ENCODE data around the gene URB1.
"Not testable (repeated sequence)": the region's sequence is repeated elsewhere in the genome, so short reads cannot be mapped to it uniquely, and the experiment has no call there.

URB1 gene

GRCh38 chr21:32372755-32373154 lies 20.1 kb downstream of the URB1 start:
- peak overlapping the region; percentile 49 to 85 (median 67) for H3K27ac Mint-ChIP-seq
- H3K27me3 Mint-ChIP-seq (ENCODE audit: low read depth): no peaks in the 10 kb centered on the region
- H3K36me3 Mint-ChIP-seq (ENCODE audit: low read depth): peaks cover 53% of the 10 kb centered on the region
- no peak overlapping the region for H3K4me3 Mint-ChIP-seq
- TF ChIP-seq, protein P1, sequence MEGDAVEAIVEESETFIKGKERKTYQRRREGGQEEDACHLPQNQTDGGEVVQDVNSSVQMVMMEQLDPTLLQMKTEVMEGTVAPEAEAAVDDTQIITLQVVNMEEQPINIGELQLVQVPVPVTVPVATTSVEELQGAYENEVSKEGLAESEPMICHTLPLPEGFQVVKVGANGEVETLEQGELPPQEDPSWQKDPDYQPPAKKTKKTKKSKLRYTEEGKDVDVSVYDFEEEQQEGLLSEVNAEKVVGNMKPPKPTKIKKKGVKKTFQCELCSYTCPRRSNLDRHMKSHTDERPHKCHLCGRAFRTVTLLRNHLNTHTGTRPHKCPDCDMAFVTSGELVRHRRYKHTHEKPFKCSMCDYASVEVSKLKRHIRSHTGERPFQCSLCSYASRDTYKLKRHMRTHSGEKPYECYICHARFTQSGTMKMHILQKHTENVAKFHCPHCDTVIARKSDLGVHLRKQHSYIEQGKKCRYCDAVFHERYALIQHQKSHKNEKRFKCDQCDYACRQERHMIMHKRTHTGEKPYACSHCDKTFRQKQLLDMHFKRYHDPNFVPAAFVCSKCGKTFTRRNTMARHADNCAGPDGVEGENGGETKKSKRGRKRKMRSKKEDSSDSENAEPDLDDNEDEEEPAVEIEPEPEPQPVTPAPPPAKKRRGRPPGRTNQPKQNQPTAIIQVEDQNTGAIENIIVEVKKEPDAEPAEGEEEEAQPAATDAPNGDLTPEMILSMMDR (IDR thresholded peaks at IDR 0.05; ENCODE audit: unreplicated experiment in 3 of 3): no peak
- H3K4me1 Mint-ChIP-seq: peaks cover 34% of the 10 kb centered on the region
- H3K9me3 Mint-ChIP-seq: no peaks in the 10 kb centered on the region

DNA sequence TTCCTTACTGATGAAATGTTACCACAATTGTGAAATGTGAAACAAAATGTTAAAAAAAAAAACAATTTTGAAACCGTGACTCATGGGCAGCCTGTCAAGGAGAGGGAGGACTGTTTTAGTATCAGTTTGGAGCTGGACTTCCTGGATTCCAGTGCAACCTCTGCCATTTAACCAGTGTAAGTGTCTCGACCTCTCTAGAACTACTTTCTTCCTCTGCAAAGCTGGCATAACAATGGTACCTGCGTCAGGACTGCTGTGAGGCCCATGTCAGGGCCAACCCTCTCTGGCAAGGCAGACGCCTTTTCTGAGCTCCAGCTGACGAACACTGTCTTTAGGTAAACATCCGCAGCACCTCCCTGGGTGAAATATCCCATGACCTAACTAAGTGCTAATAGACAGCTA lies 20.9 kb downstream of the URB1 start:
- no peaks in the 10 kb centered on the region for H3K9me3 Mint-ChIP-seq
- H3K27ac Mint-ChIP-seq: peak overlapping the region; percentile 49 to 85 (median 67)
- TF ChIP-seq, protein P1 (IDR thresholded peaks at IDR 0.05; ENCODE audit: unreplicated experiment in 3 of 3): no peak
- H3K27me3 Mint-ChIP-seq (ENCODE audit: low read depth): no peaks in the 10 kb centered on the region
- H3K4me3 Mint-ChIP-seq: no peak overlapping the region
- peaks cover 57% of the 10 kb centered on the region for H3K36me3 Mint-ChIP-seq (ENCODE audit: low read depth)
- H3K4me1 Mint-ChIP-seq: peaks cover 34% of the 10 kb centered on the region

DNA sequence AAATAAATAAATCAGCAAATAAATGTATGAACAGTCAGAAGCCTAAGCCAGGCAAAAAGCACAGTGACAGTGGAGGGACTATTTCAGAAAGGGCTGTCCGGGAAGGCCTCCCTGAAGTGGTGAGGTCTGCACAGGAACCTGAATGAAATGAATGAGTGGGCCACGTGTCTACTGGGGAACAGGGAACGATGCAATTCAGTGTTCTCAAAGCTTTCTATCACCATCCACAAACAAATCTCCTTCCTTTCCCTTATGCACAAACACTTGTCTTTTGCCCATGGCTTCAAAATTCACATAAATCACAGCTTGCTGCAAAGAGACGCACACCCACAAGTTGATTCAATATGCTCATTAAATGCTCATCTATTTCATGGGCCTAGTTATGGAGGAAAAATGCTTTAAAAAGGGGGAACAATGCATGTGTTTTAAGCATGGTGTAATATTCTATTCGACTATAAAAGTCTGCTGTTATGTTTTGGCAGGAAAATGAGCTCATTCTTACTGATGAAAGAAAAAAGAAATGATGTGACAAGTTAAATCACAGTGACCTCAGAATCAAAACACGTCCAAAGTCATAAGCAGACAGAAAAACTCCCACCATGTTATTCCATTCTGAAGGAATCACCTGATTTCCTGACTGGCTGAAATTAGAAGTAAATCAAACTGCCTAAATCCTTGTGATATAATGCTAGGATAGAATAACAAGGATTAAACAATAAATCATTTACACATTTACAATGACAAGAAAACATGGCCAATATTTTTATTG lies 21.6 kb downstream of the URB1 start:
- peaks cover 34% of the 10 kb centered on the region for H3K4me1 Mint-ChIP-seq
- H3K27me3 Mint-ChIP-seq (ENCODE audit: low read depth): no peaks in the 10 kb centered on the region
- H3K4me3 Mint-ChIP-seq: peak overlapping the region in 1 of 3 experiments; percentile 4
- H3K36me3 Mint-ChIP-seq (ENCODE audit: low read depth): peaks cover 61% of the 10 kb centered on the region
- H3K27ac Mint-ChIP-seq: peak overlapping the region; percentile 49 to 85 (median 67)
- no peaks in the 10 kb centered on the region for H3K9me3 Mint-ChIP-seq
- TF ChIP-seq, protein P1 (IDR thresholded peaks at IDR 0.05; ENCODE audit: unreplicated experiment in 3 of 3): no peak

DNA sequence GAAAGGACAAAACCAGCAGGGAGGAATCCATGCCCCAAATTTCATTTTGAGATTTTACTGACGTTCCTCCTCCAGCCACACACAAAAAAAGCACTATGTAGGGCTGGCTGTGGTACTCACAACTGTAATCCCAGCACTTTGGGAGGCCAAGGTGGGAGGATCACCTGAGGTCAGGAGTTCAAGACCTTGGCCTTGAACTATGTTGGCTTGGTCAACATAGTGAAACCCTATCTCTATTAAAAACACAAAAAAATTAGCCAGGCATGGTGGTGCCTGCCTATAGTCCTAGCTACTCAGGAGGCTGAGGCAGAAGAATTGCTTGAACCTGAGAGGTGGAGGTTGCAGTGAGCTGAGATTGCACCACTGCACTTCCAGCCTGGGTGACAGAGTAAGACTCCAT lies 23.9 kb downstream of the URB1 start:
- H3K36me3 Mint-ChIP-seq (ENCODE audit: low read depth): peaks cover 64% of the 10 kb centered on the region
- not testable (repeated sequence) for H3K27ac Mint-ChIP-seq; H3K27me3 Mint-ChIP-seq (ENCODE audit: low read depth); H3K4me3 Mint-ChIP-seq; H3K9me3 Mint-ChIP-seq
- H3K4me1 Mint-ChIP-seq: peaks cover 43% of the 10 kb centered on the region

- TF ChIP-seq, protein P1 (IDR thresholded peaks at IDR 0.05; ENCODE audit: unreplicated experiment in 3 of 3): no peak
- Mint-ChIP-seq H3K4me3 (no peak overlapping the region), H3K27me3 (ENCODE audit: low read depth) (no peaks in the 10 kb centered on the region), H3K4me1 (peaks cover 43% of the 10 kb centered on the region), H3K9me3 (no peaks in the 10 kb centered on the region), H3K36me3 (ENCODE audit: low read depth) (peaks cover 65% of the 10 kb centered on the region), H3K27ac (peak overlapping the region in 1 of 3 experiments; percentile 5)
Observed at GRCh38 chr21:32368386-32368785, 24.4 kb downstream of the URB1 start.

DNA sequence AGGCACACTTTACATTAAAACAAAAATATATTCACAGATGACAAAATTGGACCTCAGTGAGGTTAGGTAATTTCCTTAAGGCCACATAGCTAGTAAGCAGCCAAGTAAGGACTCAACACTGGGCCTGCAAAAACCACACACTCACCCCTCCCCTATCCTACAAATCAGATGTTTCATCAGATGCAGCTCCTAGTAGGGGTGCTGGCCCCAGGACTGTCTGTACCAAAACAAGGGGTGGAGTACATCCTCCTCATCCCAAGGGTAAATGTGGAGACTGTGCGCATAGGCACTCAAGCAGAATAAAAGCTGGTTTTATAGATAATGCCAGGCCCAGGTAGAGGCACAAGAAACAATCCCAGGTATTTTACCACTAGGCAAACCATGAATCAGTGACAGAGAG lies 25.7 kb downstream of the URB1 start:
- Mint-ChIP-seq H3K27ac (peak overlapping the region in 1 of 3 experiments; percentile 58), H3K9me3 (no peaks in the 10 kb centered on the region), H3K36me3 (ENCODE audit: low read depth) (peaks cover 61% of the 10 kb centered on the region), H3K27me3 (ENCODE audit: low read depth) (no peaks in the 10 kb centered on the region), H3K4me1 (peaks cover 31% of the 10 kb centered on the region), H3K4me3 (no peak overlapping the region)
- TF ChIP-seq, protein P1 (IDR thresholded peaks at IDR 0.05; ENCODE audit: unreplicated experiment in 3 of 3): no peak
